ENCODE data around the gene RILPL1.

Gene RILPL1

GRCh38 chr12:123449249-123449733 is 84.2 kb downstream of the RILPL1 start:
- Histone ChIP-seq H3K4me1 (ENCODE audit: control insufficient read depth in 2 of 2, insufficient read depth in 2 of 2, low read length in 2 of 2) (peaks cover 7 to 9% of the 10 kb centered on the region in 2 donors), H3K36me3 (ENCODE audit: control insufficient read depth in 2 of 2, insufficient read depth in 2 of 2, low read length in 2 of 2) (no peaks in the 10 kb centered on the region), H3K9me3 (ENCODE audit: control insufficient read depth in 2 of 2, low read length in 2 of 2) (no peaks in the 10 kb centered on the region), H3K27me3 (ENCODE audit: control insufficient read depth in 2 of 2, insufficient read depth in 2 of 2, low read length in 2 of 2) (no peaks in the 10 kb centered on the region), H3K4me3 (ENCODE audit: low read length in 2 of 2) (no peak overlapping the region), H3K9ac (ENCODE audit: low read depth in 1 of 2, low read length in 2 of 2) (no peak overlapping the region), H3K27ac (ENCODE audit: low read depth in 2 of 2, low read length in 2 of 2) (no peak overlapping the region)

- Histone ChIP-seq H3K9me3 (ENCODE audit: control insufficient read depth in 2 of 2, low read length in 2 of 2) (no peaks in the 10 kb centered on the region), H3K9ac (ENCODE audit: low read depth in 1 of 2, low read length in 2 of 2) (no peak overlapping the region), H3K27ac (ENCODE audit: low read depth in 2 of 2, low read length in 2 of 2) (peak overlapping the region; percentile 13 to 23), H3K4me3 (ENCODE audit: low read length in 2 of 2) (no peak overlapping the region), H3K27me3 (ENCODE audit: control insufficient read depth in 2 of 2, insufficient read depth in 2 of 2, low read length in 2 of 2) (no peaks in the 10 kb centered on the region), H3K4me1 (ENCODE audit: control insufficient read depth in 2 of 2, insufficient read depth in 2 of 2, low read length in 2 of 2) (peaks cover 7 to 9% of the 10 kb centered on the region in 2 donors), H3K36me3 (ENCODE audit: control insufficient read depth in 2 of 2, insufficient read depth in 2 of 2, low read length in 2 of 2) (no peaks in the 10 kb centered on the region)
Measured at GRCh38 chr12:123446333-123446713, 87.2 kb downstream of the RILPL1 start.

- Histone ChIP-seq H3K27me3 (ENCODE audit: control insufficient read depth in 2 of 2, insufficient read depth in 2 of 2, low read length in 2 of 2) (no peaks in the 10 kb centered on the region), H3K4me3 (ENCODE audit: low read length in 2 of 2) (no peak overlapping the region), H3K4me1 (ENCODE audit: control insufficient read depth in 2 of 2, insufficient read depth in 2 of 2, low read length in 2 of 2) (peaks cover 7 to 9% of the 10 kb centered on the region in 2 donors), H3K36me3 (ENCODE audit: control insufficient read depth in 2 of 2, insufficient read depth in 2 of 2, low read length in 2 of 2) (no peaks in the 10 kb centered on the region), H3K9me3 (ENCODE audit: control insufficient read depth in 2 of 2, low read length in 2 of 2) (no peaks in the 10 kb centered on the region), H3K9ac (ENCODE audit: low read depth in 1 of 2, low read length in 2 of 2) (no peak overlapping the region), H3K27ac (ENCODE audit: low read depth in 2 of 2, low read length in 2 of 2) (peak overlapping the region in 1 of 2 donors; percentile 9)
Measured at GRCh38 chr12:123445388-123446332, 87.9 kb downstream of the RILPL1 start.

GRCh38 chr12:123444092-123445026 is 89.2 kb downstream of the RILPL1 start:
- Histone ChIP-seq H3K9ac (ENCODE audit: low read depth in 1 of 2, low read length in 2 of 2) (peak overlapping the region in 1 of 2 donors; percentile 10), H3K27me3 (ENCODE audit: control insufficient read depth in 2 of 2, insufficient read depth in 2 of 2, low read length in 2 of 2) (no peaks in the 10 kb centered on the region), H3K27ac (ENCODE audit: low read depth in 2 of 2, low read length in 2 of 2) (no peak overlapping the region), H3K4me3 (ENCODE audit: low read length in 2 of 2) (no peak overlapping the region), H3K36me3 (ENCODE audit: control insufficient read depth in 2 of 2, insufficient read depth in 2 of 2, low read length in 2 of 2) (no peaks in the 10 kb centered on the region), H3K4me1 (ENCODE audit: control insufficient read depth in 2 of 2, insufficient read depth in 2 of 2, low read length in 2 of 2) (peaks cover 7 to 9% of the 10 kb centered on the region in 2 donors), H3K9me3 (ENCODE audit: control insufficient read depth in 2 of 2, low read length in 2 of 2) (no peaks in the 10 kb centered on the region)

- Histone ChIP-seq H3K9me3 (ENCODE audit: control insufficient read depth in 2 of 2, low read length in 2 of 2) (no peaks in the 10 kb centered on the region), H3K9ac (ENCODE audit: low read depth in 1 of 2, low read length in 2 of 2) (no peak overlapping the region), H3K4me3 (ENCODE audit: low read length in 2 of 2) (no peak overlapping the region), H3K27ac (ENCODE audit: low read depth in 2 of 2, low read length in 2 of 2) (no peak overlapping the region), H3K27me3 (ENCODE audit: control insufficient read depth in 2 of 2, insufficient read depth in 2 of 2, low read length in 2 of 2) (no peaks in the 10 kb centered on the region), H3K4me1 (ENCODE audit: control insufficient read depth in 2 of 2, insufficient read depth in 2 of 2, low read length in 2 of 2) (peaks cover 7 to 9% of the 10 kb centered on the region in 2 donors), H3K36me3 (ENCODE audit: control insufficient read depth in 2 of 2, insufficient read depth in 2 of 2, low read length in 2 of 2) (no peaks in the 10 kb centered on the region)
Measured at GRCh38 chr12:123442774-123443173, 90.7 kb downstream of the RILPL1 start.

- Histone ChIP-seq H3K4me3 (ENCODE audit: low read length in 2 of 2) (no peak overlapping the region), H3K27ac (ENCODE audit: low read depth in 2 of 2, low read length in 2 of 2) (no peak overlapping the region)
Measured at GRCh38 chr12:123441523-123442164, 91.9 kb downstream of the RILPL1 start.

GRCh38 chr12:123436017-123436964 is 97.2 kb downstream of the RILPL1 start, which contains the start of gene RILPL2:
Gene RILPL2, minus strand, starts transcription at chr12:123436684. Its CDS starts 264 bp downstream, at chr12:123436420.
- H3K4me1 ChIP-seq (ENCODE audit: control insufficient read depth in 2 of 2, insufficient read depth in 2 of 2, low read length in 2 of 2) = peaks cover 2 to 8% of the 10 kb centered on the region in 2 donors
- H3K27ac ChIP-seq (ENCODE audit: low read depth in 2 of 2, low read length in 2 of 2) = peak within 1 kb of the TSS; percentile 60 to 77
- H3K9me3 ChIP-seq (ENCODE audit: control insufficient read depth in 2 of 2, low read length in 2 of 2) = no peaks in the 10 kb centered on the region
- H3K27me3 ChIP-seq (ENCODE audit: control insufficient read depth in 2 of 2, insufficient read depth in 2 of 2, low read length in 2 of 2) = peaks cover 0 to 3% of the 10 kb centered on the region in 2 donors
- H3K9ac ChIP-seq (ENCODE audit: low read depth in 1 of 2, low read length in 2 of 2) = peak within 1 kb of the TSS; percentile 67 to 72
- H3K4me3 ChIP-seq (ENCODE audit: low read length in 2 of 2) = peak within 1 kb of the TSS; percentile 79 to 84
- H3K36me3 ChIP-seq (ENCODE audit: control insufficient read depth in 2 of 2, insufficient read depth in 2 of 2, low read length in 2 of 2) = no peaks in the 10 kb centered on the region

More at GRCh38 chr12:123441523-123442164, 91.9 kb downstream of the RILPL1 start:
- H3K27me3 ChIP-seq (ENCODE audit: control insufficient read depth in 2 of 2, insufficient read depth in 2 of 2, low read length in 2 of 2) = peaks cover 0 to 3% of the 10 kb centered on the region in 2 donors
- no peaks in the 10 kb centered on the region for H3K36me3 ChIP-seq (ENCODE audit: control insufficient read depth in 2 of 2, insufficient read depth in 2 of 2, low read length in 2 of 2)
- H3K9ac ChIP-seq (ENCODE audit: low read depth in 1 of 2, low read length in 2 of 2) = no peak overlapping the region
- peaks cover 9 to 10% of the 10 kb centered on the region in 2 donors for H3K4me1 ChIP-seq (ENCODE audit: control insufficient read depth in 2 of 2, insufficient read depth in 2 of 2, low read length in 2 of 2)
- H3K9me3 ChIP-seq (ENCODE audit: control insufficient read depth in 2 of 2, low read length in 2 of 2) = no peaks in the 10 kb centered on the region

- no peaks in the 10 kb centered on the region for H3K36me3 ChIP-seq (ENCODE audit: control insufficient read depth in 2 of 2, insufficient read depth in 2 of 2, low read length in 2 of 2)
- H3K4me3 ChIP-seq (ENCODE audit: low read length in 2 of 2) = peak overlapping the region; percentile 79 to 84
- peak overlapping the region in 1 of 2 donors; percentile 77 for H3K27ac ChIP-seq (ENCODE audit: low read depth in 2 of 2, low read length in 2 of 2)
- H3K9ac ChIP-seq (ENCODE audit: low read depth in 1 of 2, low read length in 2 of 2) = peak overlapping the region; percentile 67 to 72
- peaks cover 2 to 8% of the 10 kb centered on the region in 2 donors for H3K4me1 ChIP-seq (ENCODE audit: control insufficient read depth in 2 of 2, insufficient read depth in 2 of 2, low read length in 2 of 2)
- no peaks in the 10 kb centered on the region for H3K9me3 ChIP-seq (ENCODE audit: control insufficient read depth in 2 of 2, low read length in 2 of 2)
- peaks cover 0 to 3% of the 10 kb centered on the region in 2 donors for H3K27me3 ChIP-seq (ENCODE audit: control insufficient read depth in 2 of 2, insufficient read depth in 2 of 2, low read length in 2 of 2)
Measured at GRCh38 chr12:123435636-123436016, 97.9 kb downstream of the RILPL1 start.

GRCh38 chr12:123433615-123434014 is 99.9 kb downstream of the RILPL1 start:
- Histone ChIP-seq H3K9me3 (ENCODE audit: control insufficient read depth in 2 of 2, low read length in 2 of 2) (no peaks in the 10 kb centered on the region), H3K36me3 (ENCODE audit: control insufficient read depth in 2 of 2, insufficient read depth in 2 of 2, low read length in 2 of 2) (no peaks in the 10 kb centered on the region), H3K4me1 (ENCODE audit: control insufficient read depth in 2 of 2, insufficient read depth in 2 of 2, low read length in 2 of 2) (peaks cover 2 to 8% of the 10 kb centered on the region in 2 donors), H3K27me3 (ENCODE audit: control insufficient read depth in 2 of 2, insufficient read depth in 2 of 2, low read length in 2 of 2) (peaks cover 0 to 3% of the 10 kb centered on the region in 2 donors), H3K9ac (ENCODE audit: low read depth in 1 of 2, low read length in 2 of 2) (no peak overlapping the region), H3K27ac (ENCODE audit: low read depth in 2 of 2, low read length in 2 of 2) (no peak overlapping the region), H3K4me3 (ENCODE audit: low read length in 2 of 2) (no peak overlapping the region)

Data from mucosa of rectum (tissue), 2 donors.